ENCODE measurements around the gene BHMT2. TPM values are rescaled to one million over a fixed set of nuclear protein-coding genes. Genes with fewer than 3 reads are reported as not detected.

Gene BHMT2
- total RNA-seq, 1 donor from 2014 or later = 3.9 TPM

GRCh38 chr5:79105868-79106267 is 36.3 kb downstream of the BHMT2 start:
- DNase-seq (no peak), ATAC-seq (no peak)
- Histone ChIP-seq H3K36me3 (no peaks in the 10 kb centered on the region), H3K4me1 (peaks cover 7% of the 10 kb centered on the region), H3K27me3 (ENCODE audit: low read depth) (peaks cover 12% of the 10 kb centered on the region), H3K27ac (no peak overlapping the region), H3K4me3 (no peak overlapping the region), H3K9me3 (no peaks in the 10 kb centered on the region)
- intact Hi-C loops (cut with DNase I) = no loop called here
- TF ChIP-seq CTCF (IDR thresholded peaks at IDR 0.05) = no peak

GRCh38 chr5:79107020-79107796 is 37.6 kb downstream of the BHMT2 start:
- Histone ChIP-seq H3K4me1 (peaks cover 7% of the 10 kb centered on the region), H3K9me3 (no peaks in the 10 kb centered on the region), H3K4me3 (no peak overlapping the region), H3K27me3 (ENCODE audit: low read depth) (peaks cover 24% of the 10 kb centered on the region), H3K27ac (no peak overlapping the region), H3K36me3 (no peaks in the 10 kb centered on the region)
- DNase-seq (no peak), ATAC-seq (peak; percentile 45 to 49)
- no peak for TF ChIP-seq CTCF (IDR thresholded peaks at IDR 0.05)
- intact Hi-C loops (cut with DNase I) = no loop called here

DNA sequence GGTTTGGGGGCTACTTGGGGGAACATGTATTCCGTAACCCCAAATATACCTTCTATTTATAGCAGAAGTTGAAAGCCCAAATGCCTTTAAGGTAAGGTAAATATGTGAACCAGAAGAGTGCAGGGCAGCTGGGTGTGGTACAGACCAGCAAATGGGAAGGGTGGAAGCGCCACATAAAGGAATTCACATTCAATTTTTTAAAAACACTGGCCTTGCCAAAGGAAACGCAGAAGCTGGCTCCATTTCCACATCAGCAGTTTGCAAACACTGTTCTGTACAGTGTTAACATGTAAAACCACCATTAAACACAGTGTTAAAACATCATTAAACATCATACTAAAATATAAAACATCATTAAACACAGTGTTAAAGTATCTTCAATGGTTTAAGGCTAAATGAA is 38.5 kb downstream of the BHMT2 start:
- H3K27me3 ChIP-seq (ENCODE audit: low read depth) = peaks cover 32% of the 10 kb centered on the region
- no peak overlapping the region for H3K4me3 ChIP-seq
- no peaks in the 10 kb centered on the region for H3K9me3 ChIP-seq
- no peak for TF ChIP-seq CTCF (IDR thresholded peaks at IDR 0.05)
- peaks cover 7% of the 10 kb centered on the region for H3K4me1 ChIP-seq
- no peaks in the 10 kb centered on the region for H3K36me3 ChIP-seq
- ATAC-seq (no peak), DNase-seq (no peak)
- H3K27ac ChIP-seq = no peak overlapping the region
- intact Hi-C loops (cut with DNase I) = no loop called here

DNA sequence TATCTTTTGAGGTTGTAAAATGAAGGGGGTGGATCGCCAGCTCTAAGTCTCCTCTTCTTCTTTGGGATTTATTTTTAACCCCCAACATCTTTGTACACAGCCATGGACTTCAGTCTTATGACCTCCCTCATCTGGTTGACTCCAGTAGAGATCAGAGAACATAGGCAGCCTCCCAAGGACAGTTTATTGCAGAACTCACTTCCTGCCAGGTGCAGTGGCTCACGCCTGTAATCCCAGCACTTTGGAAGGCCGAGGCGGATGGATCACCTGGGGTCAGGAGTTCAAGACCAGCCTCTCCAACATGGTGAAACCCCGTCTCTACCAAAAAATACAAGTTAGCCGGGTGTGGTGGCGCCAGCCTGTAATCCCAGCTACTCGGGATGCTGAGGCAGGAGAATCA is 39.2 kb downstream of the BHMT2 start:
- Histone ChIP-seq H3K36me3 (no peaks in the 10 kb centered on the region), H3K27ac (no peak overlapping the region), H3K4me3 (no peak overlapping the region), H3K4me1 (peaks cover 7% of the 10 kb centered on the region), H3K27me3 (ENCODE audit: low read depth) (peaks cover 32% of the 10 kb centered on the region), H3K9me3 (no peaks in the 10 kb centered on the region)
- DNase-seq (no peak), ATAC-seq (no peak)
- TF ChIP-seq CTCF (IDR thresholded peaks at IDR 0.05) = no peak
- intact Hi-C loops (cut with DNase I) = no loop called here

DNA sequence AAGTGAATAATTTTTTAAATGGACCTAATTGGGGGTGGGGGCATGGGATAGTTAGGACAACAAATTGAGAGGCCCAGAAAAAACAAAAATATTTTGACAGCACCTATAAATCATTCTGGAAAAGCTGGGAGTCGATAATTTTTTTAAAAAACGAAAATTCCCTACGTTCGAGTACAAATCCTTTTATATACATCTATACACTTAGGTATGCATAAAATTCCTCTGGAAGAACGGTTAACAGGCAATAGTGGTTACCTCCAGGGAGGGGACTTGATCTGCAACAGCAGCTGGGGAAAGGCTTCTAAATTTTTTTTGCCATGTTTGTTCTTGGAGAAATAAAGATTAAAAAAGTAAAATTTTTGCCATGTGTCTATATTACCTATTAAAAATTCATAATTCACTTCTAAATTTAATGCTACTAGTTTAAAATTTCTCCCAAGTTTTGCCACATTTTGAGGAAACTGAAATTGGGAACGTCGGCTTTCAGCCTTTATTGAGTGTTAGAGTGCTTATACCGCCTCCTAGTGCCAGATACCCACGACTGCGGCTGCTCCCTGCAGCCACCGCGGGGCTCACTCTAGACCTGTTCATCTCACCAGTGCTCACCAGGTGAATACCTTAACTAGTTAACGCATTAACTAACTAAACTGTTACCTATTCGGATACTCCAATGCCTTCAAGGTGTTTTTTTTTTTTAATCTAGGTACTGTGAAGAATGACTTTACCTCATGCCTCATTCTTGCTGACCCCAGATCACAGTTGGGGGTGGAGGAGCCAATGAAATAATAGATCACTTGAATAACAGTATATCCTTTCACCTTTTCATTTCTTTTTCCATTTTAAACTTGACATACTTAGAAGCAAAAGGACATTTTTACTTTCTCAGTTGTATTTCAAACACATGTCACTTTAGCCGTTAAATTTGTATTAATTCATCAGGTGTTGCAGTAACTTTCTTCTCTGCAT is 40.2 kb downstream of the BHMT2 start:
- H3K36me3 ChIP-seq = no peaks in the 10 kb centered on the region
- peaks cover 32% of the 10 kb centered on the region for H3K27me3 ChIP-seq (ENCODE audit: low read depth)
- TF ChIP-seq CTCF (IDR thresholded peaks at IDR 0.05) = peak; percentile 50
- H3K27ac ChIP-seq = no peak overlapping the region
- H3K9me3 ChIP-seq = no peaks in the 10 kb centered on the region
- no peak overlapping the region for H3K4me3 ChIP-seq
- peaks cover 7% of the 10 kb centered on the region for H3K4me1 ChIP-seq
- DNase-seq = no peak
- intact Hi-C loops (cut with DNase I) = no loop called here
- peak; percentile 63 for ATAC-seq

All from lower lobe of right lung (tissue), 2 donors.